Measurements from ENCODE around the gene DRD5.
"Not testable (repeated sequence)": the region's sequence is repeated elsewhere in the genome, so short reads cannot be mapped to it uniquely, and the experiment has no call there.

Gene DRD5

GRCh38 chr4:9781343-9782135 is at the start of gene DRD5:
Gene DRD5 (plus strand): TSS chr4:9781634. CDS start chr4:9782030, 396 bp downstream.
- no peak for DNase-seq

GRCh38 chr4:9732256-9732655 is 49.2 kb upstream of the DRD5 start:
- not testable (repeated sequence) for DNase-seq

GRCh38 chr4:9735515-9735914 is 45.9 kb upstream of the DRD5 start:
- no peak for DNase-seq

GRCh38 chr4:9737280-9737679 is 44.2 kb upstream of the DRD5 start:
- not testable (repeated sequence) for DNase-seq

- DNase-seq, result not testable (repeated sequence)
These were observed 37.6 kb upstream of the DRD5 start for GRCh38 chr4:9743789-9744188.

GRCh38 chr4:9745782-9746181 is 35.7 kb upstream of the DRD5 start:
- no peak for DNase-seq

- DNase-seq, result no peak
These were observed 22.7 kb upstream of the DRD5 start for GRCh38 chr4:9758641-9759317.

GRCh38 chr4:9762823-9763475 is 18.5 kb upstream of the DRD5 start:
- peak; percentile 45 for DNase-seq

GRCh38 chr4:9764155-9764696 is 17.2 kb upstream of the DRD5 start:
- no peak for DNase-seq

GRCh38 chr4:9765091-9765490 is 16.3 kb upstream of the DRD5 start:
- no peak for DNase-seq

- no peak for DNase-seq
These were observed 12.1 kb upstream of the DRD5 start for GRCh38 chr4:9769321-9769720.

GRCh38 chr4:9771034-9771433 is 10.4 kb upstream of the DRD5 start:
- no peak for DNase-seq

- no peak for DNase-seq
These were observed 8.0 kb upstream of the DRD5 start for GRCh38 chr4:9773471-9773870.

GRCh38 chr4:9782136-9782436 is 652 bp downstream of the DRD5 start:
- DNase-seq, result no peak

GRCh38 chr4:9785891-9786290 is 4.5 kb downstream of the DRD5 start:
- DNase-seq, result not testable (repeated sequence)

- DNase-seq, result no peak
These were observed 10.9 kb downstream of the DRD5 start for GRCh38 chr4:9792381-9792780.

GRCh38 chr4:9796641-9797040 is 15.2 kb downstream of the DRD5 start:
- not testable (repeated sequence) for DNase-seq

GRCh38 chr4:9800848-9801247 is 19.4 kb downstream of the DRD5 start:
- DNase-seq, result no peak

GRCh38 chr4:9804918-9805317 is 23.5 kb downstream of the DRD5 start:
- DNase-seq, result no peak

GRCh38 chr4:9808077-9808476 is 26.6 kb downstream of the DRD5 start:
- no peak for DNase-seq

GRCh38 chr4:9811806-9812205 is 30.4 kb downstream of the DRD5 start:
- DNase-seq, result no peak

GRCh38 chr4:9812501-9813340 is 31.3 kb downstream of the DRD5 start:
- DNase-seq, result no peak

- DNase-seq, result no peak
These were observed 34.9 kb downstream of the DRD5 start for GRCh38 chr4:9816285-9816684.

Data from SIG-M5 (cell line).